Measurements from ENCODE around the gene RASSF4. TPM values are rescaled to one million over a fixed set of nuclear protein-coding genes. Genes with fewer than 3 reads are reported as not detected.

The RASSF4 gene
- total RNA-seq, 8 experiments from 2014 or later = 1.8 to 23.2 (median 13.3) TPM

DNA sequence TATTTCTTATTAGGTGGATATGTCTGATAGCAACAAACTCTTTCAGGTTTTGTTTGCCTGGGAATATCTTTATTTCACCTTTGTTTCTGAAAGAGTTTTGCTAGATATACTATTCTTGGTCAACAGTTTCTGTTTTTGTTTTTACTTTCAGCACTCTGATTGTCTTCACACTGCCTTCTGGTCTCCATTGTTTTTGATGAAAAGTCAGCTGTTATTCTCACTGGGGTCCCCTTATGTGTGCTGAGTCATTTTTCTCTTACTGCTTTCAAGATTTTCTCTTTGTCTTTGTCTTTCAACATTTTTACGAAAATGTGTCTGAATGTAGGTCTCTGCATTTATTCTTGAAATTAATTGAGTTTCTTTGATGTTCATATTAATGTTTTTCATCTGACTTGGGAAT lies 15.2 kb upstream of the RASSF4 start:
- in situ Hi-C loops (cut with MboI; ENCODE audit: low pct_unique_long_range_greater_than_20kb in 2 of 9, low sequenced_read_pairs in 9 of 9, unreplicated experiment in 9 of 9) = no loop called here

DNA sequence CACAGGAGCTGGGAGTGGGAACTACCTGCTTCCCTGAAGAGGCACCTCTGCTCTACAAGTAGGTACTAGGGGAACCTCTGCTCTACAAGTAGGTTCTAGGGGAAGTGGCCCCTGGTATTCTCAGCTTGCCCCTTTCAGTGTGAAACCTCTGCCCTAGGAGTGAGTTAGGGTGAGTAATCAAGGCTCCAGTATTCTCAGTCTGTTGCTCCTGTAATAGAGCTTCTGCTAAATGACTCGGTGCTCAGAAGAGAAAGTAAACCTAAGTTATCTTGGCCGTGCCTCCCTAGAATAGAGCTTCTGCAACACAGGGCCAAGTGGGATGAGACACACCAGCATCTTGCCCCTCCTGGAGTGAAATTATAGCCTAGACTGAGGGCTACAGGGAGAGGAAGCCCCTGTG lies 13.4 kb upstream of the RASSF4 start:
- no peak for ATAC-seq (replicated peaks in 6 of 8)
- WGBS, 10 experiments = 60 to 86% (median 82%) methylated on average over 1 to 2 of the region's 2 CpGs; no CpG with 5 or more reads in 6 of the 10 experiments
- Histone ChIP-seq H3K4me3 (no peak overlapping the region), H3K4me1 (replicated peaks in 1 of 2) (no peaks in the 10 kb centered on the region), H3K27ac (no peak overlapping the region)
- in situ Hi-C loops (cut with MboI; ENCODE audit: low pct_unique_long_range_greater_than_20kb in 2 of 9, low sequenced_read_pairs in 9 of 9, unreplicated experiment in 9 of 9) = no loop called here

More for the DNA sequence above, 15.2 kb upstream of the RASSF4 start:
- Histone ChIP-seq H3K4me3 (no peak overlapping the region), H3K27ac (no peak overlapping the region), H3K4me1 (replicated peaks in 1 of 2) (no peaks in the 10 kb centered on the region)
- WGBS, 10 experiments = 0 to 79% (median 43%) methylated on average over 1 of the region's 1 CpG; no CpG with 5 or more reads in 1 of the 10 experiments
- no peak for ATAC-seq (replicated peaks in 6 of 8)

DNA sequence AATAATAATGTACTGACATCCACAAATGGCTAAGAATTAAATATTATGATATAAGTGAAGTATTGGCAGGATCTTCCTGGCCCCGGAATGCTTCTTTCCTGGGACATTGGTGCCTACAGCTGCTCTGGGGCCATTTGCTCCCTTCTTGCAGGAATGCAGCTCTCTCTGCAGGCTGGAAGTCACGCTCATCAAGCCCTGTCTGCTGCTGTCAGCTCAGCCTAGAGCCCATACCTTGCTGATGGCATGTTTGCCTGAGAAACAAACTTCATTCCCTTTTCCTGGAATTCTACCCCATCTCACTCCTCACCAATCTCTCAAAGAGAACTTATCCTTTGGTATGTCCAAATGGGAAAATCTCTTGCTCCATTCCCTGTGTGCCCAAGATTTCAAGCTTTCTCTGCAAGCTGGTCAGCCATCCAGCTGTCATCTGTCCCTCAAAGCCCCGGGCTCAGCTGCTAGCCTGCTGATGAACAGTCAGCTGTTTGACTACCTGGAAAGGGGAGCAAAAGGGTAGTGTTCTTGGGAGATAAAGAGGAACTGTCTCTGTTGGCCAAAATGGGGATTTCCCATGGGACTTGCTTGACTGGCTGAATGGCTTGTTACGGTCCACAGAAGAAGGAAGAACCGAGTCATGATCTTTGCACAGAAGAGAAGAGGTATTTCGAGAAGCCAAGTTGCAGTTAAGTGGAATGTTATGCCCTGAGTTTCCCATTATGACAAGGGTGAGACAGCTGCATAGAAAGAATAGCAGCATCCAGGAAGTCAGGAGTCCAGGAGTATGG lies 12.0 kb upstream of the RASSF4 start:
- no peak for ATAC-seq (replicated peaks in 6 of 8)
- Histone ChIP-seq H3K4me1 (replicated peaks in 1 of 2) (peaks cover 0 to under 1% of the 10 kb centered on the region in 2 donors), H3K27ac (no peak overlapping the region), H3K4me3 (no peak overlapping the region)
- WGBS, 10 experiments = 22 to 100% (median 83%) methylated on average over 1 to 4 of the region's 6 CpGs
- in situ Hi-C loops (cut with MboI; ENCODE audit: low pct_unique_long_range_greater_than_20kb in 2 of 9, low sequenced_read_pairs in 9 of 9, unreplicated experiment in 9 of 9) = no loop called here

DNA sequence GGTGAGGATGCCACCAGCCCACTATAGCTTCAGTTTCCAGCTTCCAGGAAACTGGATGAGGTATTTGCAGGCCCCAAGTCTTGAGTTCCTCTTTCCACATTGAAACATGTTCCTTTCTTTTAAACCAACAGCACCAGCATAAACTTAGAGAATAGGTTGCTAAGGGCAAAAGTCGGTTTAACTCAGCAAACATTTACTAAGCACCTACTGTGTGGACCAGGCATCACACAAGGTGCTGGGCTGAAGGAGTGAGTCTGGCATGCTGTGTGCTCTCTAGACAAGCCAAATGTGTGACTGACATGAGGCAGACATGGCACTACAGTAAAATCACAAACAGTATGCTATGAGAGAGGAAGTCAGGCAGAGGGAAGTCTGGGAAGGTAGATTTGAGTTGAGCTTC lies 11.0 kb upstream of the RASSF4 start:
- 40 to 100% (median 100%) methylated on average over 1 of the region's 1 CpG; no CpG with 5 or more reads in 3 of the 10 experiments for WGBS, 10 experiments
- ATAC-seq (replicated peaks in 6 of 8) = no peak
- H3K27ac ChIP-seq = no peak overlapping the region

DNA sequence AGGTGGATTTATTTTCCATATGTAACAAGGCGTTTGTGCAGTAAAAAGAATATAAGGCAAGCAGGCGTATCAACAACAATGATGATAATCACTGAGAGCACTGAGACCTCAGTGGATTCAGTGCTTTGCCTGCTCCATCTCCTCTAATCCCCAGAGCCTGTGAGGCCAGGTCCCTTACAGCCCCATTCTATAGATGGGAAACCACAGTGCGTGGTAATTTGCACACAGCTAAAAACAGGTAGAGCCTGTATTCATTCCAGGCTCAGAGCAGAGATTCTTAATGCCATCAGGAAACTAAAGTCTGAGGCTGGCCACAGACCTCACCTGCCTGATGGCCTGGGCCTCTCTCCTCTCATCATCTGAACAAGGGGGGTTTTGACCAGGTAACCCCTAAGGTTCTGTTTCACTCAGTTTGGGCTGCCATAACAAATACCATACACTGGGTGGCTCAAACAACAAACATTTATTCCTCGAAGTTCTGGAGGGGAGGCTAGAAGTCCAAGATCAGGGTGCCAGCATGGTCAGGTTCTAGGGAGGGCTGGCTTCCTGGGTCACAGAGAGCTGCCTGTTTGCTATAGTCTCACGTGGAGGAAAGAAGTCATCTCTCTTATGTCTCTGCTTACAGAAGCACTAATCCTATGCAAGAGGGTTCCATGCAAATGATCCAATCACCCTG lies 10.3 kb upstream of the RASSF4 start:
- no peak for ATAC-seq (replicated peaks in 6 of 8)
- no peak overlapping the region for H3K27ac ChIP-seq
- 20 to 100% (median 84%) methylated on average over 1 to 5 of the region's 5 CpGs; no CpG with 5 or more reads in 1 of the 10 experiments for WGBS, 10 experiments

More for the DNA sequence above, 11.0 kb upstream of the RASSF4 start:
- peaks cover 4 to 6% of the 10 kb centered on the region in 2 donors for H3K4me1 ChIP-seq (replicated peaks in 1 of 2)
- in situ Hi-C loops (cut with MboI; ENCODE audit: low pct_unique_long_range_greater_than_20kb in 2 of 9, low sequenced_read_pairs in 9 of 9, unreplicated experiment in 9 of 9) = no loop called here
- H3K4me3 ChIP-seq = no peak overlapping the region

DNA sequence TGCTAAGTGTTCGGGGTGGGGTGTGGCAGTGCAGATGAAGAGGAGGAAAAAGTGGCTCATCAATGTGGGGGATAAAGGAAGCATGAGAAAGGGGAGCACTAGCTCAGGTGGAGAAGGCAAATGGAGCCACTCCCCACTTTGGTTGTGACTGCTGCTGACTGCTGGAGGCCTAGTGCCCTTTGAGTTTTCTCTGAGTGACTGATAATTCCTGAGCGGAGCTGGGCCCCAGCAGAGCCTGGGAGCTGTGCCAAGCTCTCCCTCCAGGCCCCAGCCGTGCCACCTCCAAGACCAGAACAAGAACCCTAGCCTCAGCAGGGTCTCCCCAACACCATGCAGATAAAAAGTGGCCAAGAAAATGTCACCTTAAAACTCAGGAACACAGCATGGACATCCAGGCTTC lies 9.7 kb upstream of the RASSF4 start:
- ATAC-seq (replicated peaks in 6 of 8) = peak in 1 of 8 experiments; percentile 54

More for the DNA sequence above, 10.3 kb upstream of the RASSF4 start:
- Histone ChIP-seq H3K4me1 (replicated peaks in 1 of 2) (peaks cover 4 to 6% of the 10 kb centered on the region in 2 donors), H3K4me3 (no peak overlapping the region)
- in situ Hi-C loops (cut with MboI; ENCODE audit: low pct_unique_long_range_greater_than_20kb in 2 of 9, low sequenced_read_pairs in 9 of 9, unreplicated experiment in 9 of 9) = no loop called here

DNA sequence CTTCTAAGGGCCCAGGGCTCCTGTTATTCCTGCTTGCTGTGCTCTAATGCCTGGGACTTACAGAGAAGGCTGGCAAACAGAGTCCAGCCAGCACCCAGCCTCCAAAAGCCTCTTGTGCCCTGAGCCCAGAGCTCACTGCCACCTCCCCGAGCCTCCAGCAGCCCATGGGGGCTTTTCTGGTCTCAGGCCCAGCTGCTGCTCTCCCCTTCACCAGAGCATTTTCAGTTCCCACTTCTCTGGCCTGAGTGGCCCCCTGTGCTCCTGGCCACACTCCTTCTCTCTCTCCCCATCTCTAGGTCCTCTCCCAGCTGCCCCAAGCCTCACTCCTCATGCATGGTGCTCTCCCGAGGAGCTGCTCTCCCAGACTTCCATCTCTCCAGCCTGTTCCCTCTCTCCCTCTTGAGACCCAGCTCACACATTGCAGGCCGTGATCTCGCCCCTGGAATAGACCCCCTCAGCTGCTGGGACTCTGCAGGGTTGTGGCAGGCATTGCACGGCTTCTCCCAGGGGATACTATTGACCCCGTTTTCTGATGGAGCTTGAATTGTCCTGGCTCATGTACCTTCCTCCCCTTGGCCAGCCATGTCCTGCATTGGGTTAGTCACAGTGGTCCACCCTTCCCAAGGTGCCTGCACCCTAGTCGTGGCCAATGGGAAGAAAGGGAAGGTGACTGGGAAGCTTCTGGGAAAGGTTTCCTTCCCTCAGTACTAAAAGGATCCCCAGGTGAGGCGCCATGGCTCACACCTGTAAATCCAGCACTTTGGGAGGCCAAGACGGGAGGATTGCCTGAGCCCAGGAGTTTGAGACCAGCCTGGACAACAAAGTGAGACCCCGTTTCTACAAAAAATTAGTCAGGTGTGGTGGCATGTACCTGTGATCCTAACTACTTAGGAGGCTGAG lies 9.0 kb upstream of the RASSF4 start:
- Histone ChIP-seq H3K4me1 (replicated peaks in 1 of 2) (peaks cover 4 to 6% of the 10 kb centered on the region in 2 donors), H3K4me3 (no peak overlapping the region), H3K27ac (no peak overlapping the region)
- no peak for ATAC-seq (replicated peaks in 6 of 8)
- 81 to 100% (median 93%) methylated on average over 1 to 8 of the region's 10 CpGs; no CpG with 5 or more reads in 5 of the 10 experiments for WGBS, 10 experiments
- in situ Hi-C loops (cut with MboI; ENCODE audit: low pct_unique_long_range_greater_than_20kb in 2 of 9, low sequenced_read_pairs in 9 of 9, unreplicated experiment in 9 of 9) = no loop called here

More for the DNA sequence above, 9.7 kb upstream of the RASSF4 start:
- Histone ChIP-seq H3K27ac (no peak overlapping the region), H3K4me1 (replicated peaks in 1 of 2) (peaks cover 4 to 6% of the 10 kb centered on the region in 2 donors), H3K4me3 (no peak overlapping the region)
- in situ Hi-C loops (cut with MboI; ENCODE audit: low pct_unique_long_range_greater_than_20kb in 2 of 9, low sequenced_read_pairs in 9 of 9, unreplicated experiment in 9 of 9) = no loop called here
- WGBS, 10 experiments = 40 to 75% (median 40%) methylated on average over 1 to 2 of the region's 3 CpGs; no CpG with 5 or more reads in 7 of the 10 experiments

DNA sequence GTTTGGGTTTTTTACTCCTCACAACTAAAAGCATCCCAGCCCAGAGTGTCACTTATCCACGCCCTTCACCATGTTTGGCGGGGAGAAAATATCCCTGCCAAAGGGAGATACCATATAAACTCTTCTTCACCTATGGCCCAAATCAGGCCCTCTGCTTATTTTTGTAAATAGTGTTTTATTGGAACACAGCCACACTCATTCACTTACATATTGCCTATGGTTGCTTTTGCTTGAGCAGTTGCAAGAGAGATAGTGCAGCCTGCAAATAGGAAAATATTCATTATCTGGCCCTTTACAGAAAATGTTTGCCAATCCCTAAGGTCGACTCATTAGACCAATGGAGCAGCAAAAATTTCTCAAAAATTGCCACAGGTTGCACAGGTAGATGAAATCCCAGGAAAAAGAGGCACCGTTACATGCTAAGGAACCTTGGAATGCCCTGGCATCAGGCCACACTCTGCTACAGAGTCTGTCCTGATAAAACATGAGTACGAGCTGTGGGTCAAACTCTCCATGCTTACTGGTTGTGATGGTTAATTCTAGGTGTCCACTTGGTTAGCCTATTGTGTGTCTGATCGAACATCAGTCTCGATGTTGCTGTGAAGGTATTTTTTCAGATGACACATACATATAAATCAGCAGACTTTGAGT lies 7.9 kb upstream of the RASSF4 start:
- in situ Hi-C loops (cut with MboI; ENCODE audit: low pct_unique_long_range_greater_than_20kb in 2 of 9, low sequenced_read_pairs in 9 of 9, unreplicated experiment in 9 of 9) = no loop called here
- H3K27ac ChIP-seq = no peak overlapping the region
- no peak for ATAC-seq (replicated peaks in 6 of 8)

DNA sequence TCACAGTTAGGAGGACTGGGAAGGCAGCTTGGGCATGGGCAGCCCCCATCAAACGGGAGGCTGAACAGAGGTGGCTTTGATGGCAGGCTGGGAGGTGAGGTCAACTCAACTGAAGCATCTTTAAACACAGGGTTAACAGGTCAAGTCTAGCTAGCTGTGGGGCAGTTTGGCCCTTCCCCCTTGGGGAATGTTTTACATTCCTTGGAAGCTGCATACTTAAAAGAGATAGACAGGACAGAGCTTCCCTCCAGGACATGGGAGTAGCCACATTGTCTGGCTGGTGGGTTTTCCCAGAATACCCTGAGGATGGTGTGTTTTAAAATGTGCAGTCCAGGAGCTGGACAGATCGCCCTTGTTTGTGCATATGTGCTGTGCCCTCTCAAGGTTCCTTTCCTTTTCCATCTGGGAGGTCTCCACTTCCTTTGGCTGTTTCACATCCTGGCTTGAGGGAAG lies 6.8 kb upstream of the RASSF4 start:
- peak in 3 of 8 experiments; percentile 80 to 96 (median 86) for ATAC-seq (replicated peaks in 6 of 8)
- H3K27ac ChIP-seq = no peak overlapping the region

More for the DNA sequence above, 7.9 kb upstream of the RASSF4 start:
- H3K4me3 ChIP-seq = no peak overlapping the region
- peaks cover 4 to 6% of the 10 kb centered on the region in 2 donors for H3K4me1 ChIP-seq (replicated peaks in 1 of 2)
- 38 to 95% (median 87%) methylated on average over 1 to 7 of the region's 7 CpGs for WGBS, 10 experiments

DNA sequence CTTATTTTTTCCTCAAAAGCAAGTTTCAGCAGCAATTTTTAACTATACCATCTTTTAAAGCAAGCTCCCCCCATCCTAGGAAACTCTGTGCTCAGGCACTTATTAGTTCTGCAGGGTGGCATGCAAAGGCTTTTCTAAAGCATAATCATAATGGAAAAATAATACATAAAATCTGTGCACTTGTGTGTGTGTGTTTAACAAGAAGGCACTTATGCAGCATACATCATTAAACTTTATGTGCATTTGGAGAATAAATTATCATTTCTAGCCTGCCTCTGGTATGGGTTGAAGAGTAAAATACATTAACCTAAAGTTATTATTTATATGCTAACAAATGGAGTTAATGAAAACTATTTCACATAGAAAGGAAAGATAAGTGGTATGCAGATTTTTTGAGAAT lies 5.6 kb upstream of the RASSF4 start:
- Histone ChIP-seq H3K27ac (no peak overlapping the region), H3K4me3 (no peak overlapping the region), H3K4me1 (replicated peaks in 1 of 2) (peaks cover 13 to 15% of the 10 kb centered on the region in 2 donors)
- ATAC-seq (replicated peaks in 6 of 8) = peak in 2 of 8 experiments; percentile 48 to 68
- in situ Hi-C loops (cut with MboI; ENCODE audit: low pct_unique_long_range_greater_than_20kb in 2 of 9, low sequenced_read_pairs in 9 of 9, unreplicated experiment in 9 of 9) = no loop called here

More for the DNA sequence above, 6.8 kb upstream of the RASSF4 start:
- peaks cover 5 to 6% of the 10 kb centered on the region in 2 donors for H3K4me1 ChIP-seq (replicated peaks in 1 of 2)
- WGBS, 10 experiments = 0 to 60% (median 40%) methylated on average over 1 to 2 of the region's 2 CpGs; no CpG with 5 or more reads in 5 of the 10 experiments
- no peak overlapping the region for H3K4me3 ChIP-seq
- in situ Hi-C loops (cut with MboI; ENCODE audit: low pct_unique_long_range_greater_than_20kb in 2 of 9, low sequenced_read_pairs in 9 of 9, unreplicated experiment in 9 of 9) = no loop called here

DNA sequence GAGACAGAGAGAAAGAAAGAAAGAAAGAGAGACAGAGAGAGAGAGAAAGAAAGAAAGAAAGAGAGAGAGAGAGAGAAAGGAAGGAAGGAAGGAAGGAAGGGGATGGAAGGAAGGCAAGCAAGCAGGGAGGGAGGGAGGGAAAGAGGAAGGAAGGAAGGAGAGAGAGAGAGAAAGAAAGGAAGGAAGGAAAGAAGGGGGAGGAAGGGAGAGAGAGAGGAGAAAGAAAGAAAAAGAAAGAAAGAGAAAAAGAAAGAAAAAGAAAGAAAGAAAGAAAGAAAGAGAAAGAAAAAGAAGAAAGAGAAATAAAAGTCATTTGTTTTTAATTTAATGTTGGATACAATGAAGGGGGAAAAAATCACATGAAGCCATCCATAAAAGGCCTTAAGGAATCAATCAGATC lies 4.6 kb upstream of the RASSF4 start:
- no peak for ATAC-seq (replicated peaks in 6 of 8)
- Histone ChIP-seq H3K27ac (no peak overlapping the region), H3K4me1 (replicated peaks in 1 of 2) (peaks cover 13 to 16% of the 10 kb centered on the region in 2 donors), H3K4me3 (no peak overlapping the region)
- in situ Hi-C loops (cut with MboI; ENCODE audit: low pct_unique_long_range_greater_than_20kb in 2 of 9, low sequenced_read_pairs in 9 of 9, unreplicated experiment in 9 of 9) = no loop called here

DNA sequence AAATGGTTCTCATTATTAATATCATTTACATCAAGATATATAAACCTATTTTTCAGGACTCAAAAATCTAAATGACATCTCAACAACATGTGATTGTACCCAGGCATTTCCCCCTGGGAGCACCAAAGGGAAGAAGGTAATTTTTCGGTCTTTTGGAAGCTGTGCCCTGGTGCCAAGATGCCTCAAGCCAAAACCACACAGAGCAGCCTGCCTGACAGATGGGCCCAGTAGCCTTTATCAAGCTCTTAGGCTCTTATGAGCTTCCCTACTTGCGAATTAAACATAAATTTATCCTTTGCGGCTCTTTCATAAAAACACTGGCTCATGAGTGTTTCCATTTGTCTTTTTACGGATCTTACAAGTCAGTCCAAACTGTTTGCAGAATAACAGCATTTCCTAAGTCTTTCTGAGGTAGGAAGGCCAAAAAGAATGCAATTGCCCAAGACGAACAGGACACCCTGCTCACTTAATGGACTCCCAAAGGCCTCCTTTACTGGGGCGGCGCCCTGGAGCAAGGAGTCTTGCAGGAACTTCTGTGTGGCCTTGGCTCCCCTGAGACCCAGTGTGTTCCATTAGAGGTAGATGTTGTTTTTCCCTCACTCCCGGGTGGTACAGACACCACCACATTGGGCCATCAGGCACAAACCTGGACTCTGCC lies 4.1 kb upstream of the RASSF4 start:
- peaks cover 19 to 21% of the 10 kb centered on the region in 2 donors for H3K4me1 ChIP-seq (replicated peaks in 1 of 2)
- no peak overlapping the region for H3K4me3 ChIP-seq
- no peak for ATAC-seq (replicated peaks in 6 of 8)
- WGBS, 10 experiments = 50 to 100% (median 83%) methylated on average over 1 to 7 of the region's 8 CpGs; no CpG with 5 or more reads in 1 of the 10 experiments
- no peak overlapping the region for H3K27ac ChIP-seq
- in situ Hi-C loops (cut with MboI; ENCODE audit: low pct_unique_long_range_greater_than_20kb in 2 of 9, low sequenced_read_pairs in 9 of 9, unreplicated experiment in 9 of 9) = no loop called here

All from motor neuron (in vitro differentiated cells).